HG03521 (cell line): Measurements from ENCODE around the gene PDX1.

ENCODE experiments used
- ATAC-seq: cut with Tn5 transposase; IDR thresholded peaks from one replicate; pipeline ENCODE4 v1.9.1; 2021; ENCODE audit warnings: mild to moderate bottlenecking, moderate library complexity; ENCODE audit not compliant: unreplicated experiment

PDX1 gene

GRCh38 chr13:27969082-27969865, 49.5 kb downstream of the PDX1 start, which contains the start of gene CDX2:
TSS of gene CDX2 (minus strand) at chr13:27969315. CDS start at chr13:27969006, 309 bp downstream.
- no peak for ATAC-seq

- ATAC-seq, result no peak
Measured at GRCh38 chr13:27969866-27970229, 50.0 kb downstream of the PDX1 start.

GRCh38 chr13:27970382-27971235, 50.8 kb downstream of the PDX1 start:
- no peak for ATAC-seq

- no peak for ATAC-seq
Measured at GRCh38 chr13:27971236-27971645, 51.4 kb downstream of the PDX1 start.

GRCh38 chr13:27971776-27972477, 52.1 kb downstream of the PDX1 start:
- no peak for ATAC-seq

GRCh38 chr13:27972478-27972820, 52.6 kb downstream of the PDX1 start:
- ATAC-seq, result no peak

- no peak for ATAC-seq
Measured at GRCh38 chr13:27973291-27973690, 53.5 kb downstream of the PDX1 start.

- ATAC-seq, result no peak
Measured at GRCh38 chr13:27973961-27974662, 54.3 kb downstream of the PDX1 start.
